ENCODE results near the gene NCDN.
A peak's percentile ranks its signal among the peaks of the same experiment; 100 is the strongest.
"Not testable (repeated sequence)": the region's sequence is repeated elsewhere in the genome, so short reads cannot be mapped to it uniquely, and the experiment has no call there.

Gene NCDN

DNA sequence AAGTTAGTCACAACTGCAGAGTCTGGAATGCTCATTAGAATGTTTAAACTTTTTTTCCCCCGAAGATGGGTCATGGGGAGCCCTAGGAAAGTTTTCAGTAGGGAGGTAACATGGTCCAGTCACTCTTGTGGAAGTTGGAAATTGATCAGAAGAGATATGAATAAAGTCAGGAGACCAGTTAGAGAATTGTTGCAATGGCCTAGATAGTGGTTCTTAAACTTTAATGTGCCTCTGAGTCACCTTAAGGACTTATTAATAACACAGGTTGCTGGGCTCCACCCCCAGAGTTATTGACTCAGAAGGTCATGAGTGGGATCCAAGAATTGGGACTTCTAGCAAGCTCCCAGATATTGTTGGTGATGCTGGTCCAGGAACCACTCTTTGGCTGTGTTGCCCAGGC is 12.3 kb downstream of the NCDN start:
- DNase-seq, result no peak

DNA sequence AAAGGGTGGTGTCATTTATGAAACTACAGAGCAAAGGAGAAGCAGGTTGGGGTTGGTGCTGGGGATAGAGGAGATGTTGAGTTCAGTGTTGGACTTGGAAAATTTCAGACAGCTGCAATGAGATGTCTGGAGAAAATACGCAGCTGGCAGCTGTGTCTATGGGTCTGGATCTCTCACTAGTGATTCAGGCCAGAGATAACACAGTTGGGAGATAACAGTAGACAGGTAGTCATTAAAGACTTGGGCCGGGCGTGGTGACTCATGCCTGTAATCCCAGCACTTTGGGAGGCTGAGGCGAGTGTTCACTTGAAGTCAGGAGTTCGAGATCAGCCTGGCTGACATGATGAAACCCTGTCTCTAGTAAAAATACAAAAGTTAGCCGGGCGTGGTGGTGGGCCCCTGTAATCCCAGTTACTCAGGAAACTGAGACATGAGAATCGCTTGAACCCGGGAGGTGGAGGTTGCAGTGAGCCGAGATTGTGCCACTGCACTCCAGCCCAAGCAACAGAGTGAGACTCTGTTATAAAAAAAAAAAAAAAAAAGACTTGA is 13.1 kb downstream of the NCDN start:
- no peak for DNase-seq

DNA sequence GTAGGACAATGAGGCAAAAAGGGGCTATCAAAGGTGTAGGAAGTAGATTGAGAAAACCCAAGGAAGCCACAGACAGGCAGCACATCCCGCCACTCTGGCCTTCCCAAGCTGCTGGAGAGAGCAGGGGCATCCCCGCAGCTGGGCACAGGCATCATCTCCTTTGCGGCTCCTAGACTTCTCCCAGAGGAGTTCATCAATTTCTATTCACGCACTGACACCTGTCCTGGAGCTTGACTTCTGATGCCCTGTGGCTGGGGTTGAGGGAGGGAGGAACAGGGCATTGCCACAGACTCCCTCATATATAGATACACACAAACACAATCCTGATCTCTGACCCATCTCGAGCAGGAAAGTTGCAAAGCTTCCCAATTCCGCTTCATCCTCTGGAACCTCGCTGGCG is 13.7 kb downstream of the NCDN start:
- DNase-seq, result no peak

DNA sequence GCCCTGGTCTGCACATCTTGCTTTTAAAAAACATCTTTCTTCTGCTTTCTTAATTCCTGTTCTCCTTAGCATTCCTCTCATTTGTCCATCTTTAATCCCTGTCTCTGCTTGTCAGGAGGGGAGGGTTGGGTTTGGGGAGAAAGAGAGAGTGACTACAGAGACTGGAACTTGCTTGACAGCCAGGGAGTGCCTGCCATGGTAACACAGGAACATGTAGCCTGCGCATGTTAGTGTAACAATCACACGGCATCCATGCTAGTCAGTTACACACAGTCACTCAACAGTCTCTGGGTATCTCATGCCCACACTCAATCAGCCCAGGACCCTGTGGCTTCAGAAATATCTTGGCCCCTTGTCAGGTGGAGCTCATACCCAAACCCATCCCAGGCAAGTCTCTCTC is 14.7 kb downstream of the NCDN start:
- no peak for DNase-seq

DNA sequence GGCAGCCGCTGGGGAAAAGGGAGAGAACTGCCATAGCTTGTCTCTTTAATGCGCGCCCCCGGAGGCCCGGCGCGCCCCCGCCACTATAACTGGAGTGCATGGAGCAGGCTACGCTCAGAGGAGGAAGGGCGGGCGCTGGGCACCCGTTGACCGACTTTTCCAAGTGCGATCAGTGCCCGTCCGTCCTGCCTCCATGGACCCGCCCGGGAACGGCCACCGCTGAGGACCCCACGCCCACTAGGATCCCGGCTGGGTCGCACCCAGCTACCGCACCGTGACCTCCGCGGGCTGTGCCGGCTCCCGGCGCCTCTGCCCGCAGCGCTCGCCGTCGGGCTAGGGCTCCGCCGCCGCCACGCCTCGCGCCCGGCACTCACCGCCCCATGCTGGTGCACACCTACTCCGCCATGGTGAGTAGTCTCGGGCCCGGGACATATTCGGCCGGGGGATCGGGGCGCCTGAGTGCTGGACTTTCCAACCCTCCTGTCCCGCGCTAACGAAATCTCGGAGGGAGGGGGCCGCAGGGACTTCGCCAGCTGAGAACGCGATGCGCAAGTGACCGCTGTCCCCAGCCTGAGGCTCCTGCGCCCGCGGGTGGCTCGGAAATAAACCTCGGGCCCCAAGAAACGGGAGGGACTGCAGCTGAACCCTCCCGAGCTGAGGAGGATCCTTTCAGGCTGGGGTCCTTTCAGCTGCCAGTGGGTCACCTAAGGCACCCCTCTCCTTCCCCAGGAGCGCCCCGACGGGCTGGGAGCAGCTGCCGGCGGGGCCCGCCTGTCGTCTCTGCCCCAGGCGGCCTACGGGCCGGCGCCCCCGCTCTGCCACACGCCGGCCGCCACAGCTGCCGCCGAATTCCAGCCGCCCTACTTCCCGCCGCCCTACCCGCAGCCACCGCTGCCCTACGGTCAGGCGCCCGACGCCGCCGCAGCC is 15.9 kb downstream of the NCDN start, which contains the start of gene TFAP2E:
TSS of gene TFAP2E (plus strand) at position 117 of the 927 bp plus-strand sequence. CDS start at position 381, 264 bp downstream.
- DNase-seq, result no peak

DNA sequence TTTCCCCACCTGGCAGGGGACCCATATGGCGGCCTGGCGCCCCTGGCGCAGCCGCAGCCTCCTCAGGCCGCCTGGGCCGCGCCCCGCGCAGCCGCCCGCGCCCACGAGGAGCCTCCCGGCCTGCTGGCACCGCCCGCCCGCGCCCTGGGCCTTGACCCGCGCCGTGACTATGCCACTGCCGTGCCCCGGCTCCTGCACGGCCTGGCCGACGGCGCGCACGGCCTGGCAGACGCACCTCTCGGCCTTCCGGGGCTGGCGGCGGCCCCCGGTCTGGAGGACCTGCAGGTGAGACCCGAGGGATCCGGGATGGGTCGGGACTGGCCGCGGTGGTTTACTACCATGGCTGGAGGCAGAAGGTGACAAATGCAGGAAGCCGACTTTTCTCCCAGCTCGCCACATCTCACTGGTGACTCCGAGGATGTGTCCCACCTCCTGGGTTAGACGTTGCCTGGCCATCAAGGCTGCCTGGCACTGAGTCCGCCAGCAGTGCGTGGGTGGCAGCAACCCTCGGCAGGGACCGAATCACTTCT is 16.6 kb downstream of the NCDN start:
- DNase-seq, result no peak

DNA sequence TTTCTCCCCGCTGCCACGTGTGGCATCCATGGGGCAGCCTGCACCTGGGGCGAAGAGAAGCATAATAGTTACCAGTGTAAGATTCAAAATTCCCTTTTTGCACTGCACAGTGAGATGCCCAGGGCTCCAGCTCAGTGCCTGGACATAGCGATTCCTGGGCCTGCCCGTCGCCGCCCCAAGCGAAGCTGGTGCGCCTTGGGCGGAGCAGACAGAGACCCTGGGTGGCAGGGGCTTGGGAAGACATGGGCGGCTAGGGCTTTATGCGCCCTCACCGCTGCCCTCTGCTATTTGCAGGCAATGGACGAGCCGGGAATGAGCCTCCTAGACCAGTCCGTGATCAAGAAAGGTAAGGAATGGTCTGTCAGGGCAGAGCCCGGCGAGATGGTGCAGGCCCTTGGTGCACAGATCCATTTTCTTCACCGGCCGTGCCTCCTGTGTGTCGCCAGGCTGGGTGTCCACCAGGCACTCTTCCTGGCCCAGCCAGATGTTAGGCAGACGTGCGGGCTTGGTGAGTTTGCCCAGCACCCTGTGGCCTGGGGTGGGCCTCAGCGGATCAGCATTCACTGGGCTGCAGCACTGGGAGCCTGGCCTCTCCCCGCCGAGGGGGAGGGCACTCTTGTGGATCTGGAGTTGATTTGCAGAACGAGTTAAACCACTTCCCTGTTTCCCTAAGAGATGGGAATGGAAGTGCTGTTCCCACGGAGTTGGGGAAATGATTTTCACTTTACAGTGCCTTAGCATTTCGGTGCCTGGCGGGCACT is 17.2 kb downstream of the NCDN start:
- DNase-seq, result no peak

DNA sequence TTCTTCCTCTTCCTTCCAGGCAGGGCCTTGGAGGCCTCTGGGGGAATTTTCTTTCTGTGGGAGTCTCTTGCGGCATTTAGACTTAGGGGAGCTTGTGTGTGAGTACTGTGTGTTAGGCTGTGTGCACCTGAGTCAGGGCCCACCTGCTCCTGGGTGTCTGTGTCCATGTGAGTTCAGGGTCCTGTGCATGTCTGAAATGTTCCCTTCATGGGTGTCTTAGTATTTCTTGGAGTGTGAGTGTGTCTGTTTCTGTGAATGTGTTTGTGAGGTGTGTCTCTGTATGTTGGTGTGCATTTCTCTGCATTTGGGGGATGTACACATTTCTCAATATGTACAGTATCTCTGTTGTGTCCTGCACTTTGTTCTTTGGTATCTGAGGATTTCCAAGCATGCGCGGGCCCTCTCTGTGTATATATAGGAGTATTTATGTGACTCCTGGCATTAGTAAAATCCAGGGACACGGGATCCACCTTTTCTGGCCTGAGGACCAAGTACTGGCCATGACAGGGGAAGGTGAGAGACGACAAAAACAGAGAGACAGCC is 17.9 kb downstream of the NCDN start:
- DNase-seq, result no peak

DNA sequence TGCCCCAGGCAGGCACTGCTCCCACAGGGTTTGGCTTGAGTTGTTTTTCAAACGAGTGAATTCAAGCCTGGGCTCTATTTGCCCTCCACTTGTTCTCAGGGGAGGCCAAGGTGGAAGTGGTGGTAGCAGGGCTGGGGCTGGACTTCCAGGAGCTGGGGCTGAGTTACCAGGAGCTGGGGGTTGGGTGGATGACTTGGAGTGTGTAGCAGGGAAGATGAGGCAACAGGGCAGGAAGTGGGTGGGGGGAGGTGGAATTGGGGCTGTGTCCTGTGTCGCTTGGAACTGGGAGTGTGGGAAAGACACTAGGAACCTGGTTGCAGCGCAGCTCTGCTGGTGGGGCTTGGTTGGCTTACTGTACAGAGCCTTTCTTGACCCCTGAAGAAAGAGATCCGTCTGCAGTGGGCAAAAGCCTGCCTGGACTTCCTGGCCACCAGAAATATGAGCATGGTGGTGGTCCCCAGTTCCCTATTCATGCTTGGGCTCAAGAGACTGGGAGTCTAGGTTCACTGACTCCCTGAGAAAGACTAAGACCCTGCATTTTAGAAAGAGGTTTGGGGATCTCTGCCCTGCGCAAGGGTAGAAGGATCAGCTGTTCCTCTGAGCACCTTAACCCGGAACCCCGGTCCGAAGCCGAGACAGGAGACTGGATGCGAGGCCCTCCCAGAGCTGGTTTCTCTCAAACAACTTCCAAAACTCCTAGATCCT is 18.6 kb downstream of the NCDN start:
- peak in 1 of 5 donors; percentile 25 for DNase-seq

DNA sequence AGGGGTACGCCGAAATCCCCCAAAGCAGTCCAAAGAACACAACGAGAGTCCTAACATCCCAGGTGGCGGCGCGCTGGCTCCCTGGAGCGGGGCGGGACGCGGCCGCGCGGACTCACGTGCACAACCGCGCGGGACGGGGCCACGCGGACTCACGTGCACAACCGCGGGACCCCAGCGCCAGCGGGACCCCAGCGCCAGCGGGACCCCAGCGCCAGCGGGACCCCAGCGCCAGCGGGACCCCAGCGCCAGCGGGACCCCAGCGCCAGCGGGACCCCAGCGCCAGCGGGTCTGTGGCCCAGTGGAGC is 19.1 kb downstream of the NCDN start:
- DNase-seq, result not testable (repeated sequence)

DNA sequence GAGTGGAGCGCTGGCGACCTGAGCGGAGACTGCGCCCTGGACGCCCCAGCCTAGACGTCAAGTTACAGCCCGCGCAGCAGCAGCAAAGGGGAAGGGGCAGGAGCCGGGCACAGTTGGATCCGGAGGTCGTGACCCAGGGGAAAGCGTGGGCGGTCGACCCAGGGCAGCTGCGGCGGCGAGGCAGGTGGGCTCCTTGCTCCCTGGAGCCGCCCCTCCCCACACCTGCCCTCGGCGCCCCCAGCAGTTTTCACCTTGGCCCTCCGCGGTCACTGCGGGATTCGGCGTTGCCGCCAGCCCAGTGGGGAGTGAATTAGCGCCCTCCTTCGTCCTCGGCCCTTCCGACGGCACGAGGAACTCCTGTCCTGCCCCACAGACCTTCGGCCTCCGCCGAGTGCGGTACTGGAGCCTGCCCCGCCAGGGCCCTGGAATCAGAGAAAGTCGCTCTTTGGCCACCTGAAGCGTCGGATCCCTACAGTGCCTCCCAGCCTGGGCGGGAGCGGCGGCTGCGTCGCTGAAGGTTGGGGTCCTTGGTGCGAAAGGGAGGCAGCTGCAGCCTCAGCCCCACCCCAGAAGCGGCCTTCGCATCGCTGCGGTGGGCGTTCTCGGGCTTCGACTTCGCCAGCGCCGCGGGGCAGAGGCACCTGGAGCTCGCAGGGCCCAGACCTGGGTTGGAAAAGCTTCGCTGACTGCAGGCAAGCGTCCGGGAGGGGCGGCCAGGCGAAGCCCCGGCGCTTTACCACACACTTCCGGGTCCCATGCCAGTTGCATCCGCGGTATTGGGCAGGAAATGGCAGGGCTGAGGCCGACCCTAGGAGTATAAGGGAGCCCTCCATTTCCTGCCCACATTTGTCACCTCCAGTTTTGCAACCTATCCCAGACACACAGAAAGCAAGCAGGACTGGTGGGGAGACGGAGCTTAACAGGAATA is 19.7 kb downstream of the NCDN start:
- DNase-seq, result peak in 4 of 5 donors; percentile 41 to 84 (median 45)

DNA sequence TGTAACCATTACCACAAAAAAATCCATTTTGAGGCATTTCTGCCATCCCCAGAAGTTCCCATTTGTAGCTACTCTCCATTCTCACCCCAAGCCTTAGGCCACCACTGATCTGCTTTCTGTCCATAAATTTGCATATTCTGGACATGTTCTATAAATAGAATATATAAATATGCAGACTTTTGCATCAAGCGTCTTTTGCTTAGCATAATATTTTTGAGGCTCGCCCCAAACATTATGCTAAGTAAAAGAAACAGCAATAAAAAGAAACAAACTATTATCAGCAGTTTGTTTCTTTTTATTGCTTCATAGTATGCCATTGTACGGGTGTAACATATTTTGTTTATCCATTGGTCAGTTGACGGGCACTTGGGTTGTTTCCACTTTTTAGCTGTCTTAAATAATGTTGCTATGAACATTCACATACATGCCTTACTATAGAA is 23.4 kb downstream of the NCDN start:
- DNase-seq, result no peak

DNA sequence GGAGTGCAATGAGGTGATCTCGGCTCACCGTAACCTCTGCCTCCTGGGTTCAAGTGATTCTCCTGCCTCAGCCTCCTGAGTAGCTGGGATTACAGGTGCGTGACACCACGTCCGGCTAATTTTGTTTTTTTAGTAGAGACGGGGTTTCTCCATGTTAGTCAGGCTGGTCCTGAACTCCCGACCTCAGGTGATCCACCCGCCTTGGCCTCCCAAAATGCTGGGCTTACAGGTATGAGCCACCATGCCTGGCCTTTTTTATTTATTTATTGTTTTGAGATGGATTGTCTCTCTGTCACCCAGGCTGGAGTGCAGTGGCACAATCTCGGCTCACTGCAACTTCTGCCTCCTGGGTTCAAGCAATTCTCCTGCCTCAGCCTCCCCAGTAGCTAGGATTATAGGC is 24.0 kb downstream of the NCDN start:
- not testable (repeated sequence) for DNase-seq

DNA sequence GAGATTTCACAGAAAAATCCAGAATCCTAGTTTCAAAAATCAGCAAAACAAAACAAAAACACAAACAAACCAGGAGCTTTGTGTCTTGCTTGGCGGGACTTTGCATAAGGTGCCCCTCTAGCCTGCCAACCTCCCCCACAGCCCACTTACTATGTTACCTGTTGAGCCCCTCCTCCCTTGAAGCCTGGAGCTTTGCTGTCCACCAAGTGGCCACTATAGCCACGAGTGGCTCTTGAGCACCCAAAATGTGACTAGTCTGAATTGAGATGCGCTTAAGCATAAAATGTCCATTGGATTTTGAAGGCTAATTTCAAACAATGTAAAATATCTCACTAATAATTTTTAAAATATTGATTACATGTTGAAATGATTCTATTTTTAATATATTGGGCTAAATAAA is 27.7 kb downstream of the NCDN start:
- no peak for DNase-seq

DNA sequence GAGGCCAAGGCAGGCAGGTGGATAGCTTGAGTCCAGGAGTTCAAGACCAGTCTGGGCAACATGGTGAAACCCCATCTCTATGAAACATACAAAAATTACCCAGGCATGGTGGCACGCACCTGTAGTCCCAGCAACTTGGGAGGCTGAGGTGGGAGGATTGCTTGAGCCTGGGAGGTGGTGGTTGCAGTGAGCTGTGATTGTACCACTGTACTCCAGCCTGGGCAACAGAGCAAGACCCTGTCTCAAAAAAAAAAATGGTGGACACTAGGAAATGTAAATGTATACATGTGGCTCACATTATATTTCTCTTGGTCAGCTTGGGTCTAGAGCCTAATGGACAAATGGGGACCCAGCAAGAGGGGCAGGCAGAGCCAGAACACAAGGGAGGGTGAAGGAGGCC is 28.2 kb downstream of the NCDN start:
- DNase-seq, result not testable (repeated sequence)

DNA sequence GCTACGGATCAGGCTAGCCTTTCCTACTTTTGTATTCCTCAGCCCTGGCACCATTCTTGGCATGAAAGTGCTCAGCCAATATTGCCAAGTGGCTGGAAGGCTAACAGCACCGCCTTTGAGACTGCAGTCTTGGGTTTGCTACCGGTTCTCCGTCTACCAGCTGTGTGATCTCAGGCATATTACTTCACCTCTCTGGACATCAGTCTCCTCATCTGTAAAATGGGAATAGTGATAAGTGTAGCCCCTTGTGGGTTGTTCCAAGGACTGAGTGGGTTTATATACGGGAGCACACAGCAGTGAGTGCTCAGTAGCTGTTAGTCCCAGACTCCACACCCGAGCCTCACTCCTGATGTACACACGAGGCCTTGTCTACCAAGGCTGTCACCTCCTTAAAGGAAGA is 29.2 kb downstream of the NCDN start:
- DNase-seq, result no peak

DNA sequence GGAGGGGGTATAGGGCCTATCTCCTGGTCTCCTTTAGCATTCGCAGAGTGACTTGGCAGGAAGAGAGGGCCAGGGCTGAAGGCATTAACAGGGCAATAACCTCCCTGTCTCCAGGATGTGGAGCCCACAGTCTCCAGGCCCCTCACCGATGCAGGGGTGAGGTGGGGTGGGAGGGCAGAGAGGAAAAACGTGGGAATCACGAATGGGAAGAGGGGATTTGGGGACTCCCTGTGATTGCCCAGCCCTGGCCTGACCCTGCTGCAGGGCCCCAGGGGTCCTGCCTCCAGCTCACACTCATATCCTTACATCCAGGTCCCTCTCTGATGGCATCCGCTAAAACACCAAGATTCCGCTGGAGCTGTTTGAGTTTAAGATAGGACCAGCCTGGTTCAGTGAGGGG is 30.1 kb downstream of the NCDN start:
- DNase-seq, result no peak

DNA sequence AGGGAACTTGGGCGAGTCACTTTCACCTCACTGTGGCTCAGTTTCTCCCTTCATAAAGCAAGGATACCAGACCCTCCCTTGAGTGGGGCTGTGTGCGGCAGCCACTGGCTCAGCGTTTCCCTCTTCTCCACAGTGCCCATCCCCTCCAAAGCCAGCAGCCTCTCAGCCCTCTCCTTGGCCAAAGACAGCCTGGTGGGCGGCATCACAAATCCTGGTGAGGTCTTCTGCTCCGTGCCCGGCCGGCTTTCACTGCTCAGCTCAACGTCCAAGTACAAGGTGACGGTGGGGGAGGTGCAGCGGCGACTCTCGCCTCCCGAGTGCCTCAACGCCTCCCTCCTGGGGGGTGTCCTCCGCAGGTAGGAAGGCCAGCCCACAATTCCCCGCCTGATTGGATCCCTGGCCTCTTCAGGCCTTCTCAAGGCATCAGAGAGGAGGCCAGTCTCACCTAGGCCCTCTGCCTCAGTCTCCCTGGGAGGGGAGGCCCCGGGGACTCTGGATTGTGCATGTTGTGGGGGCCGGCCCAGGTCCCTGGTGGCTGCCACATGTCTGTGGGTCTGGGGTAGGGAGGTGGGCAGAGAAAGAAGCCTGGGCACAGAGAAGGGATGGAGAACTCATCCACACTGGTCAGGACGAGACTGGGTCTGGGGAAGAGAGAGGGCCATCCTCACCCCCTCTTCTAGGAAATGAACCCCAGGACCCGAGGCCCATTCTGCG is 30.8 kb downstream of the NCDN start:
- DNase-seq, result no peak

DNA sequence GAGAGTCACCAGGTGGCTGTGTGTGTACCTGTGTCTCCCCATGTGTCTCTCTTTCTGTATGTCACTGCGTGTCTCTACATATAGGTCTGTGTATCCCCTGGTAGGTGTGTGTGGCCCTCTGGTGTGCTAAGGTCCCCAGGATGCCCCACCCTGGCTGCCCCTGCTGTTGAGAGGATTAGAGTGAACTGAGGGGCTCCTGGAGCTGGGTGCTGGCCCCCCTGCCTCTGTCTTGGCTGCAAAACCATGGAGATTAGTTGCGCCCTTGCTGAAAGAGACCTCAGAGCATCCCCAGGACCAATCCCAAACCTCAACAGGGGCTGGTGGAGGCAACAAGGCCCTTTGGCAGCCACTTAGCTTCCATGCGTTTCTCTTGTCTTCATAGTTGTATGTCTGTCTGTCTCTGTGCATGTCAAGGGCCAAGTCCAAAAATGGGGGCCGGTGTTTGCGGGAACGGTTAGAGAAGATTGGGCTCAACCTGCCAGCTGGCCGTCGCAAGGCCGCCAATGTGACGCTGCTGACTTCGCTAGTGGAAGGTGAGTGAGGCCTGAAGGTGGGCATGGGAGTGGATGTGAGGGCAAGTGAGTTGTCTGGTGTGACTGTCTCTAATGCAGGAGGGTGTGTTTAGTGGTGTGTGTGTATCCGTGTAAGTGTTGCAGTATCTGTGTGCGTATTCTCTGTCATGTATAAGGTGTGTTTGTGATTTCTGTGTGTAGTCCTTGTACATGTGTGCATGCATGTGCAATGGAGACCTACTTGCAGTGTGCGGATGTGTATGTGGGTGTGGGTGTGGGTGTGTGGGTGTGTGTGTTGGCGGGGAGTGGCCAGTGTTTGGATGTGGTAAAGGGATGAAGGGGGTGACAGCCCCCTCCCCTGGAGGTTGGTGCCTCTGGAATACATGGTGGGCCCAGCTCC is 32.2 kb downstream of the NCDN start:
- no peak for DNase-seq
